Measurements from ENCODE around the gene DCAF17.

Gene DCAF17

DNA sequence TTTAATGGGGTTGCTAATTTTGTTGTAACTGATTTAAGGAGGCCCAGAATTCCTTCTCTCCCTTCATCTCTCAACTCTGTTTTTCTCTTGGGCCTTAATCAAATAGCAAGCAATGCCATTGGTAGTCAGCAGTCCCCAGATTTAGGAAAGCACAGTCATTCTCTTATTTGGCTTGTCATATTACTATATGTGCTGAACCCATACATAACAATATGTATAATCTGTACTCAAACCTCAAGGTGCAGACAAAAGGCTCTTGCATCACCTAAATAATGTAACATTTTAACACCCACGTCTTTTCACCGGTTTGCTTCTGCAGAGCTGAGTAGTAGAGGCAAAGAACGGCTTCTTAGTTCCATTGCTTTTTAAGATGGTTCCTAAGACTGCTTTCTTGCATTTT lies 33.6 kb upstream of the DCAF17 start:
- Histone ChIP-seq H3K4me3 (replicated peaks; ENCODE audit: low read depth, low read length) (no peak overlapping the region), H3K36me3 (ENCODE audit: control insufficient read depth, insufficient read depth, low read length) (no peaks in the 10 kb centered on the region; the same call in 1 of the 2 replicates), H3K27me3 (replicated peaks; ENCODE audit: control insufficient read depth, insufficient read depth, low read length) (no peaks in the 10 kb centered on the region)
- DNase-seq (ENCODE audit: extremely low read depth, insufficient read length), result no peak
- TF ChIP-seq, protein P1, sequence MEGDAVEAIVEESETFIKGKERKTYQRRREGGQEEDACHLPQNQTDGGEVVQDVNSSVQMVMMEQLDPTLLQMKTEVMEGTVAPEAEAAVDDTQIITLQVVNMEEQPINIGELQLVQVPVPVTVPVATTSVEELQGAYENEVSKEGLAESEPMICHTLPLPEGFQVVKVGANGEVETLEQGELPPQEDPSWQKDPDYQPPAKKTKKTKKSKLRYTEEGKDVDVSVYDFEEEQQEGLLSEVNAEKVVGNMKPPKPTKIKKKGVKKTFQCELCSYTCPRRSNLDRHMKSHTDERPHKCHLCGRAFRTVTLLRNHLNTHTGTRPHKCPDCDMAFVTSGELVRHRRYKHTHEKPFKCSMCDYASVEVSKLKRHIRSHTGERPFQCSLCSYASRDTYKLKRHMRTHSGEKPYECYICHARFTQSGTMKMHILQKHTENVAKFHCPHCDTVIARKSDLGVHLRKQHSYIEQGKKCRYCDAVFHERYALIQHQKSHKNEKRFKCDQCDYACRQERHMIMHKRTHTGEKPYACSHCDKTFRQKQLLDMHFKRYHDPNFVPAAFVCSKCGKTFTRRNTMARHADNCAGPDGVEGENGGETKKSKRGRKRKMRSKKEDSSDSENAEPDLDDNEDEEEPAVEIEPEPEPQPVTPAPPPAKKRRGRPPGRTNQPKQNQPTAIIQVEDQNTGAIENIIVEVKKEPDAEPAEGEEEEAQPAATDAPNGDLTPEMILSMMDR (IDR thresholded peaks at IDR 0.05; ENCODE audit: insufficient read depth, low read length, poor library complexity, severe bottlenecking), result no peak

DNA sequence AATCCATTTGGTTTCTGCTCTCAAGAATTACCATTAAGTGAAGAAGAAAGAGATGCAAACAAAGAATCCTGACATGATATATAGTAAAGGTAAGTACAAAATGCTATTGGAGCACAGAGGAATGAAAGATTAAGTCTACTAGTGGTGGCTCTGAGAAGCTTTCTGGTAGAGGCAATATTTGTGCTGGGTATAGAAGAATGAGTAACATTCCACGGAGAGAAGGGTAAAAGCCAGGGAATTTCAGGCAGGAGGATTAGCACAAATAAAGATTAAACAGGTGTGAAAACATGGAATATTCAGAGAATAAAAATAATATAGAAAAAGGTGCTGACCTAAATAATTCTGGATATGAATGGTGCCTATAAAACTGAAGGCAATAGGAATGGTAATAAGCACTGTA lies 32.1 kb upstream of the DCAF17 start:
- TF ChIP-seq, protein P1 (IDR thresholded peaks at IDR 0.05; ENCODE audit: insufficient read depth, low read length, poor library complexity, severe bottlenecking), result no peak
- no peak for DNase-seq (ENCODE audit: extremely low read depth, insufficient read length)
- H3K4me3 ChIP-seq (replicated peaks; ENCODE audit: low read depth, low read length), result no peak overlapping the region
- H3K36me3 ChIP-seq (ENCODE audit: control insufficient read depth, insufficient read depth, low read length), result no peaks in the 10 kb centered on the region; the same call in 1 of the 2 replicates
- H3K27me3 ChIP-seq (replicated peaks; ENCODE audit: control insufficient read depth, insufficient read depth, low read length), result no peaks in the 10 kb centered on the region

DNA sequence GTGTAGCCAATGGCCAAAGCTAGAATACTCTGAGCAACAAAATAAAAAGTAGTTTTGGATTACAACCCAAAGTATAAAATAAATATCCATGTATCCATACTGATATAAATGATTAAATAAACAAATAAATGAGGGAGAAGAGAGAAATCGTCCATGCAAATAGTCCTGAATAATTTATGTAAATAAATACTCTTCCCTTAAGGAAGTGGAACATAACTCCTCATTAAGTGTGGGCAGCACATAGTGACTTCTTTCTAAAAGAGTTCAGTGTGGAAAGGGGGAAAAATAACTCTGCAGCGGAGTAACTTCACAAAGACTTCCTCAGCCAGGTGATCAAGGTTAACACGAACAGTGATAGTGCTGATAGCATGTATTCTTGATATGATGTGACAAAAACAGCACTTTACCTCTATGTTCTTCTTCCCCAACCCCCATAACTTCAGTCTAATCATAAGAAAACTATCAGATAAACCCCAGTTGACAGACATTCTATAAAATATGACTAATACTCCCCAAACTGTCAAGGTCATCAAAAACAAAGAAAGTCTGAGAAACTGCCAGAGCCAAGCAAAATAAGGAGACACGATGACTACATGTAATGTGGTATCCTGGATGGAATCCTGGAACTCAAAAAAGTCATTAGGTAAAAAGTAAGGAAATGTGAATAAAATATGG lies 31.0 kb upstream of the DCAF17 start:
- TF ChIP-seq, protein P1 (IDR thresholded peaks at IDR 0.05; ENCODE audit: insufficient read depth, low read length, poor library complexity, severe bottlenecking), result no peak
- no peaks in the 10 kb centered on the region; the same call in 1 of the 2 replicates for H3K36me3 ChIP-seq (ENCODE audit: control insufficient read depth, insufficient read depth, low read length)

DNA sequence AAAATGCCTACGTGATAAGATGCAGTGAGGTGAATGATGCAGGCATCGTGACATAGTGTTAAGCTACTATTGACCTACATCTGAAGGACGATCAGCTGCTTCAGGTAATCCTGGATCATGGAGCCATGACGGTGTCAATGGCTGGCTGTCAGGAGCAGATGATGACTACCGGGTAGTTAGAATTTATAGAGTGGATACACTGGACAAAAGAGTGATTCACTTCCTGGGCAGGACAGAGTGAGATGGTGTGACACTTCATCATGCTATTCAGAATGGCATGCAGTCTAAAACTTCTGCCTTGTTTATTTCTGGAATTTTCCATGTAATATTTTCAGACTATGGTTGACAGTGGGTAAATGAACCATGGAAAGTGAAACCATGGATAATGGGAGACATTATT lies 29.8 kb upstream of the DCAF17 start:
- TF ChIP-seq, protein P1 (IDR thresholded peaks at IDR 0.05; ENCODE audit: insufficient read depth, low read length, poor library complexity, severe bottlenecking), result no peak
- Histone ChIP-seq H3K4me3 (replicated peaks; ENCODE audit: low read depth, low read length) (no peak overlapping the region), H3K36me3 (ENCODE audit: control insufficient read depth, insufficient read depth, low read length) (no peaks in the 10 kb centered on the region; the same call in 1 of the 2 replicates), H3K27me3 (replicated peaks; ENCODE audit: control insufficient read depth, insufficient read depth, low read length) (no peaks in the 10 kb centered on the region)
- DNase-seq (ENCODE audit: extremely low read depth, insufficient read length), result no peak

More for the DNA sequence above, 31.0 kb upstream of the DCAF17 start:
- no peak for DNase-seq (ENCODE audit: extremely low read depth, insufficient read length)
- Histone ChIP-seq H3K27me3 (replicated peaks; ENCODE audit: control insufficient read depth, insufficient read depth, low read length) (no peaks in the 10 kb centered on the region), H3K4me3 (replicated peaks; ENCODE audit: low read depth, low read length) (no peak overlapping the region)

DNA sequence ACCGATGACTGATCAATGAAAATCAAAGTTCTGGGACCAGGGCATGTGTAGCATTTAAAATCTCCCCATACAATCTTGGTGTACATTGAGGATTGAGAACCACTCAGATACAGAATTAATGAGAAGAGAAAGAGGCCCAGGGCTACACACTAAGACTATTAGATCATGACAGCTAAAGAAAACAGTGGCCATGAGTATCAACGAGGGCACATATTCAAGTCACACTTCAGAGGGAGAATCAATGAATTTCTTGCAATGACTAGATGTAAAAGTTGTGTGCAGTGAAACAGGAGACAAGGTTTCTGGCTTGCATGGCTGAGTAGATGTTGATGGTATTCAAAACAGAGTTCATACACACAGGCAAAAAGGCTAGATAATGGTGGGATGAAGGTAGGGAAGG lies 29.3 kb upstream of the DCAF17 start:
- H3K4me3 ChIP-seq (replicated peaks; ENCODE audit: low read depth, low read length), result no peak overlapping the region
- TF ChIP-seq, protein P1 (IDR thresholded peaks at IDR 0.05; ENCODE audit: insufficient read depth, low read length, poor library complexity, severe bottlenecking), result no peak
- no peak for DNase-seq (ENCODE audit: extremely low read depth, insufficient read length)
- H3K27me3 ChIP-seq (replicated peaks; ENCODE audit: control insufficient read depth, insufficient read depth, low read length), result no peaks in the 10 kb centered on the region
- H3K36me3 ChIP-seq (ENCODE audit: control insufficient read depth, insufficient read depth, low read length), result no peaks in the 10 kb centered on the region; the same call in 1 of the 2 replicates

Measured in GM06990 (cell line).